Kidney (tissue), 14 donors: ENCODE measurements around the gene LDLRAD4. TPM values are rescaled to one million over a fixed set of nuclear protein-coding genes. Genes with fewer than 3 reads are reported as not detected.

Experiments used
- DNase-seq, 5 donors: peaks; one replicate each; pipeline ENCODE4 v3.0.0-alpha.2; 2013 to 2020
- FAIRE-seq: peaks from 2 replicates; lab custom pipeline; 2012; peaks lifted over from hg19 to GRCh38; lab: Jason Lieb, UNC
- H3K27ac ChIP-seq, 2 donors: one replicate each; pipeline ENCODE4 v1.7.0; 2013; ENCODE audit warnings: low read depth in 2 of 2, low read length in 2 of 2, inconsistent platforms in 1 of 2
- H3K27me3 ChIP-seq: one replicate; pipeline ENCODE4 v1.7.1; 2013; ENCODE audit warnings: low read length, inconsistent platforms; ENCODE audit not compliant: control insufficient read depth, insufficient read depth
- H3K36me3 ChIP-seq, 3 donors: one replicate each; pipeline versions ENCODE4 v1.7.0 to v1.7.1; 2013; ENCODE audit warnings: low read length in 3 of 3, control low read depth in 1 of 3, inconsistent platforms in 1 of 3; ENCODE audit not compliant: insufficient read depth in 3 of 3, control insufficient read depth in 2 of 3
- H3K4me1 ChIP-seq, 3 donors: one replicate each; pipeline versions ENCODE4 v1.7.0 to v1.7.1; 2013; ENCODE audit warnings: low read length in 3 of 3, inconsistent platforms in 1 of 3, low read depth in 1 of 3; ENCODE audit not compliant: control insufficient read depth in 2 of 3, insufficient read depth in 2 of 3
- H3K4me3 ChIP-seq, 3 donors: one replicate each; pipeline versions ENCODE4 v1.7.0 to v1.8.1; 2013; ENCODE audit warnings: low read length in 3 of 3, control low read depth in 1 of 3, inconsistent platforms in 1 of 3
- H3K9ac ChIP-seq, 3 donors: one replicate each; pipeline versions ENCODE4 v1.7.0 to v1.7.1; 2013; ENCODE audit warnings: low read length in 3 of 3, control low read depth in 1 of 3, inconsistent platforms in 1 of 3
- H3K9me3 ChIP-seq, 3 donors: one replicate each; pipeline versions ENCODE4 v1.7.0 to v1.7.1; 2013; ENCODE audit warnings: low read length in 3 of 3, control low read depth in 1 of 3, inconsistent platforms in 1 of 3; ENCODE audit not compliant: control insufficient read depth in 2 of 3, insufficient read depth in 1 of 3
- intact Hi-C: fragments of 100-400 bp; cut with DNase I; formaldehyde crosslinking; loops from one replicate; pipeline ENCODE4 v1.11.1; 2022
- polyA plus RNA-seq: library from polyadenylated mRNA; stranded (reverse); fragments of 350-450 nt; fragmentation: Illumina TruSeq; extraction: RNeasy Lipid Tissue Mini Kit (QIAGEN cat#74804); gene quantifications from one replicate; pipeline ENCODE4 v1.2.3, GENCODE V29; 2014; ENCODE audit warnings: low read depth, low replicate concordance; ENCODE audit not compliant: insufficient read depth
- total RNA-seq: library from RNA; stranded (reverse); fragmentation: NEBNext Ultra II Directional; extraction: Animal tissue kit (Norgen Biotek cat#: 25700); gene quantifications from one replicate; pipeline ENCODE4 v1.2.1, GENCODE V29; 2021
- TF ChIP-seq, protein P1 (sequence below): IDR thresholded peaks from 3 replicates; pipeline ENCODE4 v1.5.1; 2012; ENCODE audit warnings: mild to moderate bottlenecking, moderate library complexity, borderline replicate concordance; ENCODE audit not compliant: insufficient read depth; ENCODE audit errors: extremely low read depth
- donor health status: control.
- donor health status: control.
- donor health status: control.
- donor health status: control.
- donor health status: control.
- donor health status: DM: yes; HTN: yes; CAD: no.
- donor health status: Normal renal cell carcinoma (clear cell type).

LDLRAD4 gene
- total and polyA plus RNA-seq, 2 donors from 2014 or later = 2.3 to 42.3 TPM

GRCh38 chr18:13461936-13462335, 243.4 kb downstream of the LDLRAD4 start:
- Histone ChIP-seq H3K27me3 (no peaks in the 10 kb centered on the region), H3K4me3 (no peak overlapping the region), H3K36me3 (no peaks in the 10 kb centered on the region), H3K9ac (no peak overlapping the region), H3K27ac (no peak overlapping the region), H3K4me1 (peaks cover 0 to 3% (median 0%) of the 10 kb centered on the region in 3 donors), H3K9me3 (no peaks in the 10 kb centered on the region)
- intact Hi-C loops = no loop called here
- no peak for FAIRE-seq
- TF ChIP-seq, protein P1, sequence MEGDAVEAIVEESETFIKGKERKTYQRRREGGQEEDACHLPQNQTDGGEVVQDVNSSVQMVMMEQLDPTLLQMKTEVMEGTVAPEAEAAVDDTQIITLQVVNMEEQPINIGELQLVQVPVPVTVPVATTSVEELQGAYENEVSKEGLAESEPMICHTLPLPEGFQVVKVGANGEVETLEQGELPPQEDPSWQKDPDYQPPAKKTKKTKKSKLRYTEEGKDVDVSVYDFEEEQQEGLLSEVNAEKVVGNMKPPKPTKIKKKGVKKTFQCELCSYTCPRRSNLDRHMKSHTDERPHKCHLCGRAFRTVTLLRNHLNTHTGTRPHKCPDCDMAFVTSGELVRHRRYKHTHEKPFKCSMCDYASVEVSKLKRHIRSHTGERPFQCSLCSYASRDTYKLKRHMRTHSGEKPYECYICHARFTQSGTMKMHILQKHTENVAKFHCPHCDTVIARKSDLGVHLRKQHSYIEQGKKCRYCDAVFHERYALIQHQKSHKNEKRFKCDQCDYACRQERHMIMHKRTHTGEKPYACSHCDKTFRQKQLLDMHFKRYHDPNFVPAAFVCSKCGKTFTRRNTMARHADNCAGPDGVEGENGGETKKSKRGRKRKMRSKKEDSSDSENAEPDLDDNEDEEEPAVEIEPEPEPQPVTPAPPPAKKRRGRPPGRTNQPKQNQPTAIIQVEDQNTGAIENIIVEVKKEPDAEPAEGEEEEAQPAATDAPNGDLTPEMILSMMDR = no peak
- DNase-seq = no peak

DNA sequence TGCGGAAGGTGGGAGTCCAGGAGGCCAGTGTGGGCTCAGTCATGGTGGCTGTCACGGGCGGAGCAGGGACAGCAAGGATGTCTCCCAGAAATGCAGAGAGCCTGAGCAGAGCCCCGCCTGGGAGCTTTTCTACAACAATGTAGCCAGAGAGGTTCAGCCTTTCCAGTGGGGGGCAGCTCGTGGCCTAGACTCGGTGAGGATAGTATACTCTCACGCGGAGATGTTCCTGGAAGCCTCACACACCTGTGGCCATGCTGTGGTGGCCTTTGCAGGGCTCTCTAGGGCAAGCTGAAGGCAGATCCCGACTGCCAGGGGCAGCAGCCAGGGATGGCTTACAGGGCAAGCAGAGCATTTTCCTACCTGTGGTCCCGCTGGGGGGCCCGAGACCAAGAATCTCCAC, 244.1 kb downstream of the LDLRAD4 start:
- intact Hi-C loops = no loop called here
- H3K27me3 ChIP-seq = no peaks in the 10 kb centered on the region
- H3K4me3 ChIP-seq = no peak overlapping the region
- no peak overlapping the region for H3K27ac ChIP-seq
- TF ChIP-seq, protein P1 = no peak
- FAIRE-seq (no peak), DNase-seq (no peak)
- H3K9ac ChIP-seq = no peak overlapping the region
- no peaks in the 10 kb centered on the region for H3K36me3 ChIP-seq
- no peaks in the 10 kb centered on the region for H3K9me3 ChIP-seq
- peaks cover 0 to 3% (median 0%) of the 10 kb centered on the region in 3 donors for H3K4me1 ChIP-seq

DNA sequence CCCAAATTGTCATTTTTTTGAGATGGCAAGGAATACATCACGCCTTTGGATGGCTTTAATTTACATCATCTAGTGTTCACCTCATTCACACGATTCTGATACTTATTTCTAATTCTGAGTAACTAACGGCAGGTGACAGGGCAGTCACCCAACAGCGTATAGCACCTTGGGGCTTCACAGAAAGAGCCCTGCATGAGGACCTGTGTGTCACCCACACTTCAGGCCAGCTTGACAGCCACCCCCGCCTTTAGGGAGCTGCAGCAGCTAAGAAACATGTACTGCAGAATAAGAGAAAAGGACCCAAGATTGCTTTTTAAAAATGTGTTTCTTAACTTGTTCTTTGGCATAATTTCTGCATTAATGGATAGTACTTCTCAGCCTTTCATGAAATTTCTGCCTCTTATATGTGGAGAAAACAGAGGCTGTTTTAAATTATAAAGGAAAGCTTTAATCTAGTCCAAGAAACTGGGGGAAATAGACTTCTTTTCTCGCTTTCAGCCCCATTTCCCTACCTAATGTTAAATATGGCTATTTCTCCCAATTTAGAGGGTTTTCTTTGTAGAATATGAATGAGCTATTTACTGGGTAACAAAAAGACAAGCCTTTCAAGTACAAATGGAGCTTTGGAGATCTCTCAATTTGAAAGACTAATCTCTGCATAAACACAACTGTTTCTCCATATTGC, 245.1 kb downstream of the LDLRAD4 start:
- H3K9ac ChIP-seq = no peak overlapping the region
- H3K4me1 ChIP-seq = peaks cover 0 to 3% (median 0%) of the 10 kb centered on the region in 3 donors
- TF ChIP-seq, protein P1 = no peak
- H3K27ac ChIP-seq = no peak overlapping the region
- H3K36me3 ChIP-seq = no peaks in the 10 kb centered on the region
- no peaks in the 10 kb centered on the region for H3K9me3 ChIP-seq
- DNase-seq (no peak), FAIRE-seq (no peak)
- intact Hi-C loops = no loop called here
- H3K4me3 ChIP-seq = no peak overlapping the region
- no peaks in the 10 kb centered on the region for H3K27me3 ChIP-seq
